IPS-18c (cell line): ENCODE results near the gene ZDHHC24.

ENCODE experiments used
- H3K4me3 ChIP-seq: 2 replicates; pipeline ENCODE4 v1.7.0; 2013; ENCODE audit warnings: low read depth, mild to moderate bottlenecking, low read length, moderate library complexity; ENCODE audit not compliant: insufficient read depth
- H3K9me3 ChIP-seq: one replicate; pipeline ENCODE4 v1.6.1; 2013; ENCODE audit warnings: mild to moderate bottlenecking, low read length, moderate library complexity; ENCODE audit not compliant: control insufficient read depth, insufficient read depth

ZDHHC24 gene

DNA sequence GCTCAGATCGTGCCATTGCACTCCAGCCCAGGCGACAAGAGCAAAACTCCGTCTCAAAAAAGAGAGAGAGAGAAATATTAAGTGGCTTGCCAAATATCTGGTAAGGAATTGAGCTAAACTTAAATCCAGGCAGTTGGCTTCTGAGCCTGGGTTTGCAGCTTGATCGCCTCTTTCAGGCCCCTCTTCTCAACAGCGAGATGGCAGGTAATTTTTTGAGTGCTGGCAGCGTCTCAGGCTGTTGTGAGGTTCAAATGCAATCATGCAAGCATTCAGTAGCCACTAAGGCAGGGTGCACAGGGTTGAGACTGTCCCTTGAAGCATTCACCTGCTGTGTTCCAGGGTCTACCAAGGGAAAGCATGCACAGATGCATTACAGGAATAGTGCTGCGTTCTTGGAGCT, 23.2 kb upstream of the ZDHHC24 start:
- peaks cover 2% of the 10 kb centered on the region for H3K9me3 ChIP-seq

DNA sequence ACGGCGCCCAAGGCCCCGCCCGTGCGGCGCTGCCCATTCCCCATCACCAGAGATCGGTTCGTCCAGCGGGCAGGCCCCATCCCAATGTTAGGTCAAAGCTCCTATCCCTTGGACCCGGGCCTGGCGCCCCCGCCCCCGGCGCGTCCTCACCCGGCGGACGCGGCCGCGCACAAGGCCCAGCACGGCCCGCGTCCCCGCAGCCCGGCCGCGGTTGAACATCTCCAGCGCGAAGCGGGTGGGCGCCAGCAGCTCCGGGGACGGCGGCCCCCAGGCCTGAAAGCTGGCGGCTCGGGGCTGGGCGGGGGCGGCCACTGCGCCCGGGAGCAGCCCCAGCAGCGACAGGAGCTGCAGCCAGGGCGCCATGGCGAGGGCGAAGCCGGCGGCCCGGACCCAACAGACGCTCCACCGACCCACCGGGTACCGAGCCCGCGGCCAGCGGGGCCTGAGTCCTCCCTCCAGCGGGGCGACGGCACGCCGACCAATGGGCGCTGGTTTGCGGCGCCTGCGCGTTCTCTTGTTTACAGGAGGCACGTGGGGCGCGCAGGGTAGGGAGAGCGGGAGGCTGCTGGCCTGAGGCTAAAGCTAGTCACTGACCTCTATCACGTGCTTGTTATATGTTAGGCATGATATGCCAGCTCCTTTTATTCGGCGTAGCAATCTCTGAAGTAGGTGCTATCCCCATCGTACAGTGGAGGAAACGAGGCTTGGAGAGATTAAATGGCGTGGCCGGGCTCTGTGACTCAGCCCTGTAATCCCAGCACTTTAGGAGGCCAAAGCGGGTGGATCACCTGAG, 22.5 kb upstream of the ZDHHC24 start, which contains the start of gene CTSF:
Gene CTSF, minus strand, starts transcription at position 483 of the 793 bp plus-strand sequence. Its CDS starts 120 bp downstream, at position 363.
- Histone ChIP-seq H3K4me3 (no peak within 1 kb of the TSS), H3K9me3 (peaks cover under 1% of the 10 kb centered on the region)

More for the DNA sequence above, 23.2 kb upstream of the ZDHHC24 start:
- no peak overlapping the region for H3K4me3 ChIP-seq

DNA sequence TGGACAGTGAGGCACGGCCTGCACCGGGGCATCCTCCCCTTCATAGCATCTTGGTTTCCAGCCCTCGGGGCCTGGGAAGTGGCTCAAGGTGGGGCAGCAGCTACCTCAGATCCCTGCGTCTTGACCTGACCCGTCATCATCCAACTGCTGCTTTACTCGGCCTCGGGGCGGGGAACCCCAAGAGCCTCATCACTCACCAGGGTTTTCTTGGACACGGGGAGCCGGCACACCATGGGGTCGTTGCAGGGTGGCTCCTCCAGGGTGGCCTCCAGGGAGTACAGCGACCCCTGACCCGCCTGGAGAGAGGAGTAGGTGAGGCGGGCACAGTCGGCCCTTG, 21.9 kb upstream of the ZDHHC24 start:
- Histone ChIP-seq H3K4me3 (no peak overlapping the region), H3K9me3 (no peaks in the 10 kb centered on the region)

DNA sequence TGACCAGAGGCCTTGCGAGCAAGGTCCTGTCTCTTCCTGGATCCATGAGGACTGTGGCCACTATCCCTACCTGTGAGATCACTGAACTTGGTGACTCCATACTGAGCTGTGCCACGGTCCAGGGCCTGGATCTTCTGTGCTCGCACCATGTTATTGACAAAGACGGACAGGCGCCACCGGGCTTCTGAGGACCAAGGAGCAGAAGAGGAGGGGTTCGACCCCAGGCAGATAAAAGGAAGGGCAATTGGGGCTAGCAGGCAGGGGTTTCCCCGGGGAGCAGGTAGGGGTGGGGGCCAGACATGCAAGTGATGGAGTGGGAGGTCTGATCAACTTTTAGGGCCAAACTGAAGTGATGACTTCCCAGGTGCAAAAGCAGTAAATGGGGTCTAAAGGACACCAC, 20.4 kb upstream of the ZDHHC24 start:
- Histone ChIP-seq H3K4me3 (no peak overlapping the region), H3K9me3 (no peaks in the 10 kb centered on the region)

DNA sequence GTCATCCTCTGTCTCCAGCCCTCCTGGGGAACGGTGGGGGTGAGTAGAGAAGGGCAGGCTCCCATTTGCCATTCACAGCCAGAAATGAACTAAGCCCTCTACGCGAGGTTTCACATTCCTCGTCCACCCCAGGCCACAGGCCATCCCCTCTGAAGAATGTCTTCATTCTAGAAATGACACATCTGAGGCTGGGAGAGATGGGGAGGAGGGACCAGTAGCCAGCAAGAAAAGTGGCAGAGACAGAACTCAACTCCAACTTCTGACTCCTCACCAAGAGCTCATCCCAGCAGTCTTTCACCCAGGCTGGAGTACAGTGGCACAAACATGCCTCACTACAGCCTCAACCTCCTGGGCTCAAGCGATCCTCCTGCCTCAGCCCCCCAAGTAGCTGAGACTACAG, 19.1 kb upstream of the ZDHHC24 start:
- Histone ChIP-seq H3K4me3 (no peak overlapping the region), H3K9me3 (no peaks in the 10 kb centered on the region)

DNA sequence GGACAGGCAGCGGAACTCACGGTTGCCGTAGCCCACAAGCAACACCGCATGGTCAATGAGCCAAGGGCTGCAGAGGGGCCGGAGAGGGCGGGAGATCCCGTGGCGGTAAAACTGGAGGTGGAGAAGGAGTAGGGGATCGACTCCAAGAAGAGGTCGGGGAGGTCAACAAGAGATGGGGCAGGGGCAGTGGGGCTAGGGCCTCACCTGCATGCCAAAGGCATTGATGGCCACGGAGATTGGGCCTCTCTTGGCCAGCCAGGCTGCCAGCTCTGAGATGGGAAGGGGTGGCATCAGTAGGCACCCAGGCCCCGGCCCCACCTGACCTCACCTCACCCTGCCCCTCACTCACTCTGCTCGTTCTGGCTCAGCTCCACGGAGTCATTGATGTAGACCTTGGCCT, 18.7 kb upstream of the ZDHHC24 start:
- Histone ChIP-seq H3K9me3 (no peaks in the 10 kb centered on the region), H3K4me3 (no peak overlapping the region)

DNA sequence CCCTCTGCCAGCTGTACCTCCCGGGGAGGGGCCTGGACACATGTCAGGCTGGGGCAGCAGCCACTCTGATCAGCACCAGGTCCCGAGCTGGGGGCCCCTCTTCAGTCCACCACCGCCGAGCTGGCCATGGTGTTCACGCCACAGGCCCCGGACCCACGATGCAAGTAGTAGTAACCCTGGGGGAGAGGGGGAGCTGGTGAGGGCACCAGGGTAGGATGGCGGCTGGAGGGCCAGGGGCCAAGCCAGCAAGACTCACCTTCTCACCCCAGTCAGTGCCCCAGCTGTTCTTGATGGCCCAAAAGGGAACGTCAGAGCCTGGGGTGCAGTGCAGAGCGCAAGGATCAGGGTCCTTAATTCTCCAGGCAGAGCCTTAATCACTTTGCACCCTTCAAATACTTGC, 18.0 kb upstream of the ZDHHC24 start:
- Histone ChIP-seq H3K9me3 (no peaks in the 10 kb centered on the region), H3K4me3 (no peak overlapping the region)

DNA sequence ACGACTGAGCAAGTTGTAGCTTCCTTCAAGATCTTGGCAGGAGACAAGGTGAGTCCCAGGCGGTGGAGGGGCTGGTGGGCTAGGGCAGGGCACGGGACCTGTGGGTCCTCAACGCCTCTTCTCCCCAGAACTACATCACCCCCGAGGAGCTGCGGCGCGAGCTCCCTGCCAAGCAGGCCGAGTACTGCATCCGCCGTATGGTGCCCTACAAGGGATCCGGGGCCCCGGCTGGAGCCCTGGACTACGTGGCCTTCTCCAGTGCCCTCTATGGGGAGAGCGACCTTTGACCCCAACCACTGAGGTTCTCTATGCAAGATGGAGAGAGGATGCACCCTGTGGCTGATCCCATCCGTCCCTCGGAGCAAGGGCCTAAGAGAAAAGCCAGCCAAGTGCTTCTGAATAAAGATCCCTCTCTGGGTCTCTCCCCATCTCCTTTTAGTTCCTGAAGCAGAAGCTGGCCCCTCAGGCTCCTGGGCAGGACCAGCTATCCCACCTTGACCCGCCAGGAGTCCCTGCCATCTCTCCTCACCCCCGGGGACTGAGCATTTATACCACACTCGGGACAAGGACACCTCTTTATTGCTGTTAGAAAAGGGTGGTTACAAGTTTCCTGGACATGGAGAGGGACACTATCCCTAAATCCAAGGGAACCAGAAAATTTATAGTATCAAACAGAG, 17.2 kb upstream of the ZDHHC24 start:
- Histone ChIP-seq H3K9me3 (no peaks in the 10 kb centered on the region), H3K4me3 (no peak overlapping the region)

DNA sequence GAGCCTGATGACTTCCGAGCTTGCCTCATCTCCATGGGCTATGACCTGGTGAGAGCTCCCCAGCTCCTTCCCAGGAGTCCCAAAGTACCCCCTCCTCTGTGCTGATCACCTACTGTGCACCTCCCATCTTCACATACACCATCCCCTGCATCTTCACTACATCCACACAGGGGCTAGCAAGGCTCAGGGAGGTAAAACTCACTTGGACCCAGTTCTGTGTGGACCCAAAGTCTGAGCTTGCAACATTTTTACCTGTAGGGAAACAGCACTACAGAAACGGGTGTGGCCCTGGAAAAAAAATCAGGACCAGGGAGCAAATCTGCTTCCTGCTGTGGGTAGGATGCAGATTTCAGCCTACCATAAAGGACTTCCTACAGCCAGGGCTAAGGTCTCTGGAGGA, 16.4 kb upstream of the ZDHHC24 start:
- Histone ChIP-seq H3K4me3 (no peak overlapping the region), H3K9me3 (no peaks in the 10 kb centered on the region)

DNA sequence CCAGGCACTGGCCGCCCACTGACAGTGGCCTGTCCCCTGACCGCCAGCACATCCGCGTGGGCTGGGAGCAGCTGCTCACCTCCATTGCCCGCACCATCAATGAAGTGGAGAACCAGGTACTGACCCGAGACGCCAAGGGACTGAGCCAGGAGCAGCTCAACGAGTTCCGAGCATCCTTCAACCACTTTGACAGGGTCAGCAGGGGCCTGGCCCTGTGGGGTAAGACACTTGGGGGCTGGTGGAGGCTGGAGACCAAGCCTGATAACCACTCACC, 16.1 kb upstream of the ZDHHC24 start:
- Histone ChIP-seq H3K4me3 (no peak overlapping the region), H3K9me3 (no peaks in the 10 kb centered on the region)

DNA sequence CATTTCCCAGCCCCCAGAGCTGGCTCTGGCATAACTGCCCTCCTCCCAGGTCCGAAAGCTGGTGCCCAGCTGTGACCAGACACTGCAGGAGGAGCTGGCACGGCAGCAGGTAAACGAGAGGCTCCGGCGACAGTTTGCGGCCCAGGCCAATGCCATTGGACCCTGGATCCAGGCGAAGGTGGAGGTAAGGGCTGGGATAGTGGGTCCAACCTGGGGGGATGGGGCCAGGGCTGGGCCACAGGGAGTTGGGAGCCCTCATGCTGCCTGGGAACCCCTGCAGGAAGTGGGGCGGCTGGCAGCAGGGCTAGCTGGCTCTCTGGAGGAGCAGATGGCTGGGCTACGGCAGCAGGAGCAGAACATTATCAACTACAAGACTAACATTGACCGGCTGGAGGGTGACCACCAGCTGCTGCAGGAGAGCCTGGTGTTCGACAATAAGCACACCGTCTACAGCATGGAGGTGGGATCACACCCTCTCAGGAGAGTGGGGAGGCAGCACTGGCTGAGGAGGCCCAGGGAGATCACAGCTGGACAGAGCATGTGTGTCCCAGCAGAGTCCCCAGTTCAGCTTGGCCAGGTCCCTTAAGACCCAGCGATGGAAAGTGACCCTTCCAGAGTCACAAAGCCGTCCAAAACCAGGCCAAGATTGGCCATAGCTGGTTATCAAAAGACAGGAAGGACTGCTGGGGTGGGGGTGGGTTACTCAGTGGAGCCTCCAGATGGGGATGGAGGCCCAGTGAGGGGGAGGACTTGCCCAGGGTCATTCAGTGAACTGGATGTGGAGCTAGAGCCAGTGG, 15.5 kb upstream of the ZDHHC24 start:
- Histone ChIP-seq H3K4me3 (no peak overlapping the region), H3K9me3 (no peaks in the 10 kb centered on the region)

DNA sequence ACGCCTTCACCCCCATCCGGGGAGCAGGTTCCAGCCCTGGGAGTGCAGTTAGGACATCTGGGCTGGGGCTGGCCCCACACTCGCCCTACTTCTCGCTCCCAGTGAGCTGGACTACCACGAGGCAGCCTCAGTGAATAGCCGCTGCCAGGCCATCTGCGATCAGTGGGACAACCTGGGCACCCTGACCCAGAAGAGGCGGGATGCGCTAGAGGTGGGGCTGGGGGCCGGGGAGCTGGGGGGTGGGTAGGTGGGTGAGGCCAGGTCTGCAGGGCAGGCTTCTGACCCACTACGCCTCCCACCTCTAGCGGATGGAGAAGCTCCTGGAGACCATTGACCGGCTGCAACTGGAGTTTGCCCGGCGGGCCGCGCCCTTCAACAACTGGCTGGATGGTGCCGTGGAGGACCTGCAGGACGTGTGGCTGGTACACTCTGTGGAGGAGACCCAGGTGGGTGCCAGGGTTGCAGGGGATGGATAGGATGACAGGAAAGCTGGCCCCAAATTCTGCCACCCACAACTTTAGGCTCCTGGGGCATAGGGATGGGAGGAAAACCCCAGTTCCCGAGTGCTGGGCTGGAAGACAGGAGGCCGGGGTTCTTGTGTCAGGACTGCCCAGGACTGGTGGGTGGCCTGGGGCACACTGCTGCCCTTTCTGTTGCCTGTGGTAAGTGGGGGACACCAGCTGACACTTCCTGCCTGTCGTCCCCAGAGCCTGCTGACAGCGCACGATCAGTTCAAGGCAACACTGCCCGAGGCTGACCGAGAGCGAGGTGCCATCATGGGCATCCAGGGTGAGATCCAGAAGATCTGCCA, 14.2 kb upstream of the ZDHHC24 start:
- no peak overlapping the region for H3K4me3 ChIP-seq
- no peaks in the 10 kb centered on the region for H3K9me3 ChIP-seq

DNA sequence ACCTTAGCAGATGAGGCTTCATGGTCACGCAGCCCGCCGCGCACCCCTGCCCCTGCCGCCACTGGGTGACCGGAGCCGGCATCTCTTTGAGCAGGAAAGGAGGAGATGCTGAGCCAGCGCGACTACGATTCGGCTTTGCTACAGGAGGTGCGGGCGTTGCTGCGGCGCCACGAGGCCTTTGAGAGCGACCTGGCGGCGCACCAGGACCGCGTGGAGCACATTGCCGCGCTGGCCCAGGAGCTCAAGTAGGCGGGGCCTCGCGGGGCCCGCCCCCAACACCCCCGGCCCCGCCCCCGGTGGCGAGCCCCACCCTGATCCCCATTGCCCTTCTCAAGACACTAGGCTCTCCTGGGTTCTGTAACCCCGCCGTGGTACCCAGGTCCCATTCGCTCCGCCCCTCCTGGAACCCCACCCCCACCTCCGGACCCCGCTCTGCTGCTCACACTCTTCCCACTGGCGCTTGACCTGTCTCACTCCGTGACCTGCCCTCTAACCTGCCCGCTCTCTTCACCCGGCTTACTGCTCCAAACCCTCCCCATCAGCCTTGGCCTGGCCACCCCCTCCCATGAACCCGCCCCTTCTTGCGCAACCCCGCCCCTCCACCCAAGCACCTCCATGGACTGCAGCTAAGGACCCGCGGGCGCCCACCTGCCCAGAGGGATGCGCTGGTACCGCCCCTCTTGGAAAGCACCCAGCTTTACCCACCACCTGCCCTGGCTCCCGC, 13.5 kb upstream of the ZDHHC24 start:
- H3K4me3 ChIP-seq, result no peak overlapping the region
- H3K9me3 ChIP-seq, result no peaks in the 10 kb centered on the region

DNA sequence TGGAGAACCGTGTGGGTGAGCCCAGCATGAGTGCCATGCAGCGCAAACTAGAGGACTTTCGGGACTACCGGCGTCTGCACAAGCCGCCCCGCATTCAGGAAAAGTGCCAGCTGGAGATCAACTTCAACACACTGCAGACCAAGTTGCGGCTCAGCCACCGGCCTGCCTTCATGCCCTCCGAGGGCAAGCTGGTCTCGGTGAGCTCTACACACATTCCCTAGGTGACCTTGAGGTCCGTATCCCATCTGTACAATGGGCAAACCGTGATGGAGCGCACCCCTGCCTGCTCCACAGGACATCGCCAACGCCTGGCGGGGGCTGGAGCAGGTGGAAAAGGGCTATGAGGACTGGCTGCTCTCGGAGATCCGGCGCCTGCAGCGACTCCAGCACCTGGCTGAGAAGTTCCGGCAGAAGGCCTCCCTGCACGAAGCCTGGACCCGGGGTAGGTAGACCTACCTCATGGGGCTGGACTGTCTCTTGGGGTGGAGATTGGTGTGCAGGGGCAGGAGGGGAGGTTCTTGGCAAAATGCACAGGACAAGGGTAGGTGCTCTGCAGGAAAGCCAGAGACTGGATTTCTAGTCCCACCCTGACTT, 12.0 kb upstream of the ZDHHC24 start:
- H3K9me3 ChIP-seq, result no peaks in the 10 kb centered on the region

DNA sequence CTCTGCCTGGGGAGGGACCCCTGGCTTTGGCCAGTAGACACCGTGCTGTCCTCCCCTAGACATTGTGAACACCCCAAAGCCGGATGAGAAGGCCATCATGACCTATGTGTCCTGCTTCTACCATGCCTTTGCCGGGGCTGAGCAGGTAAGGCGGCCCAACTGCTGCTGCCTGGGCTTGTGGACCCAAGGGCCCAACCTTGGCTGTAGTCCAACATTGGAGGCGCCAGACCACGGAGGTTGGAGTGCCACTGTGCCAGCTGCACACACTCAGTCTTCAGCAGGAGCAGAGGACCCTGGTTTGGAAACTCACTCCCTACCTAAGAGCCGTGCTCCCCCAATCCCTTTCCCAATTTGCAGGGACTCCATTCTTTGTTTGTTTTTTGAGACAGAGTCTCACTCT, 10.2 kb upstream of the ZDHHC24 start:
- no peak overlapping the region for H3K4me3 ChIP-seq
- no peaks in the 10 kb centered on the region for H3K9me3 ChIP-seq

More for the DNA sequence above, 12.0 kb upstream of the ZDHHC24 start:
- H3K4me3 ChIP-seq, result no peak overlapping the region

DNA sequence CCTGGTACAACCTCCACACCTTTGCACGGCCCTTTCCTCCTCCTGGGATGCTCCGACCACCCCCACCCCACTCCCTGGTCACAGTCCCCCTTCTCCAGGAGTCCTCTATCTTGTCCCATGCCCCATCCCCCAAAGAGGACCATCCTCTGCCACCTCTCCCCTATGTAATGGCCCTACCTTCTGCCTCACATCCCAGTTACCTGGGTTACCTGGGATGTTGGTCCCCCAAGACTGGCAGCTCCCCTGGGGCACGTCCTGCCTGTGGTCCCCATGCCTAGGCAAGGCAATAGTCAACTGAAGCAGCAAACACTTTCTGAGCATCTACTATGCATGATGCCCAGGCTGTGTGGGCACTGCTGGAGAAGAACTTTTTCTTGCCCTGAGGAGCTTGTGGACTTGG, 9.6 kb upstream of the ZDHHC24 start:
- no peak overlapping the region for H3K4me3 ChIP-seq
- no peaks in the 10 kb centered on the region for H3K9me3 ChIP-seq
